Heart left ventricle (tissue), 16 donors: Measurements from ENCODE around the gene IGF2R. TPM values are rescaled to one million over a fixed set of nuclear protein-coding genes. Genes with fewer than 3 reads are reported as not detected.

Experiments used
- ATAC-seq, 4 donors: fragments of 200-7000 bp; cut with Tn5 transposase; one replicate each; pipeline ENCODE4 v1.9.1; 2020 to 2022; ENCODE audit warnings: moderate library complexity in 4 of 4, mild to moderate bottlenecking in 3 of 4, moderate number of reproducible peaks in 1 of 4
- DNase-seq, 5 donors: peaks; one replicate each; pipeline ENCODE4 v3.0.0-alpha.2; 2020
- H3K27ac ChIP-seq, 12 donors: fragments of 200-600 bp; sonication (generic) in 4 of 12; one replicate each; pipeline versions ENCODE4 v1.5.0 to v1.8.0; 2016 to 2022; ENCODE audit warnings: mild to moderate bottlenecking in 2 of 12
- H3K27me3 ChIP-seq, 9 donors: fragments of 200-600 bp; sonication (generic) in 2 of 9; one replicate each; pipeline versions ENCODE4 v1.5.1 to v1.8.0; 2016 to 2022; ENCODE audit warnings: mild to moderate bottlenecking in 3 of 9
- H3K36me3 ChIP-seq, 9 donors: fragments of 200-600 bp; sonication (generic) in 2 of 9; one replicate each; pipeline versions ENCODE4 v1.5.0 to v1.8.0; 2018 to 2022; ENCODE audit warnings: mild to moderate bottlenecking in 2 of 9
- H3K4me1 ChIP-seq, 12 donors: fragments of 200-600 bp; sonication (generic) in 4 of 12; one replicate each; pipeline versions ENCODE4 v1.5.0 to v1.8.0; 2016 to 2022; ENCODE audit warnings: mild to moderate bottlenecking in 3 of 12
- H3K4me3 ChIP-seq, 12 donors: fragments of 200-600 bp; sonication (generic) in 4 of 12; one replicate each; pipeline versions ENCODE4 v1.5.0 to v1.8.0; 2017 to 2022; ENCODE audit warnings: mild to moderate bottlenecking in 9 of 12, moderate library complexity in 4 of 12
- H3K9me3 ChIP-seq, 12 donors: fragments of 200-600 bp; sonication (generic) in 4 of 12; one replicate each; pipeline versions ENCODE4 v1.5.0 to v1.8.0; 2016 to 2022; ENCODE audit warnings: mild to moderate bottlenecking in 1 of 12
- CTCF ChIP-seq, 12 donors: fragments of 200-600 bp; sonication (generic) in 4 of 12; IDR thresholded peaks; one replicate each; pipeline versions ENCODE4 v1.5.0 to v1.8.0; 2018 to 2022; ENCODE audit warnings: antibody characterized with exemption in 12 of 12, mild to moderate bottlenecking in 5 of 12
- POLR2A ChIP-seq, 2 donors: fragments of 450-650 bp; IDR thresholded peaks; one replicate each; pipeline ENCODE4 v1.6.1; 2017; ENCODE audit warnings: antibody characterized with exemption in 2 of 2, mild to moderate bottlenecking in 2 of 2, moderate library complexity in 2 of 2
- WGBS, 4 donors: extraction: QIAGEN DNeasy Blood & Tissue Kit in 2 of 4; methylation state at CpG; one replicate each; pipeline versions ENCODE4 v1.1.5 to v1.1.7; 2013 to 2018; 5-methylcytosine and 5-hydroxymethylcytosine counted together
- intact Hi-C, 10 donors: fragments of 100-400 bp; cut with DNase I; formaldehyde crosslinking; loops; one replicate each; pipeline versions ENCODE4 v1.11.1 to v1.14.2; 2022
- polyA plus RNA-seq, 2 donors: library from polyadenylated mRNA; stranded (reverse); fragments of 200-250 nt; gene quantifications; one replicate each; pipeline ENCODE4 v1.2.3, GENCODE V29; 2013
- total RNA-seq, 9 donors: library from RNA; depleted of rRNA in 2 of 9; stranded (reverse); fragments of >200 nt in 2 of 9; fragmentation: NEBNext Ultra II Directional in 3 of 9; extraction: Animal tissue kit (Norgen Biotek cat#: 25700) in 3 of 9; gene quantifications; one replicate each; pipeline versions ENCODE4 v1.1.0 to v1.2.4, GENCODE V29; 2016 to 2023
- donor health status: ischemic (EF 13 %, LVEDD 7.1; RV severe dilation, severe dysfunction).
- donor health status: healthy with polysubstance abuse.
- donor health status: DM: no; HTN: yes; CAD: no.
- donor health status: DM: no; HTN: no; CAD: no.
- donor health status: ischemic (EF 25% LVEDD 6.9; RV normal size, moderate dysfunction).
- donor health status: ischemic (EF 25% LVEDD 5.7; RV mildly dilated, moderate dysfunction).
- donor health status: healthy.
- donor health status: DM: yes; HTN: yes; CAD: no.
- donor health status: ischemic (EF 35%, LVEDD 5.7; RV mildly dilated, moderate dysfunction).
- donor health status: nonischemic (EF 11% LVEDD 7.7; RV severe dilation, severe dysfunction).
- donor health status: DM: yes; HTN: yes; CAD: no.
- donor health status: PGD.
- donor health status: ischemic (EF 29% LVEDD 5.4; RV normal size, mild dysfunction).
- donor health status: nonischemic (EF 23%, LVEDD 6.1; RV moderate dilation, normal function).

Gene IGF2R
- total and polyA plus RNA-seq, 11 donors = 15.4 to 111 (median 68.5) TPM

GRCh38 chr6:160030103-160030502, 61.2 kb downstream of the IGF2R start:
- WGBS, 4 donors = 8 to 14% (median 12%) methylated on average over 5 of the region's 5 CpGs
- TF ChIP-seq CTCF (IDR thresholded peaks at IDR 0.05) = peak in 3 of 12 donors; percentile 11 to 34 (median 19)
- TF ChIP-seq POLR2A (IDR thresholded peaks at IDR 0.05) = no peak

DNA sequence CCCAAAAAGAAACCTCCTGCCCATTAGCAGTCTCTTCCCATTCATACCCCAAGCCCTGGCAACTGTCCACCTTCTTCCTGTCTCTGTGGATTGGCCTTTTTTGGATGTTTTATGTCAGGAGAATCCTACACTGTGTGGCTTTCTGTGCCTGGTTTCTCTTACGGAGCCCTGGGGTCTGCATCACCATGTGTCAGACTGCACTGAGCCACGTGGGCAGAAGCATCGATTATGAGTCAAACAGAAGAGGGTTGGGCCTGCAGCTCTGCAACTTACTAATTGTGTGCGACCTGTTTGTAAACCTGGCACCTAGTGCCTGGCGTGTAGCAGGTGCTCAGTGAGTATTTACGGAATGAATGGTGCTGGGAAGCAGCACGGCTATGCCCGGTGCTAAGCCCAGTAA, 62.6 kb downstream of the IGF2R start:
- DNase-seq (no peak), ATAC-seq (no peak)
- TF ChIP-seq CTCF (IDR thresholded peaks at IDR 0.05) (no peak), POLR2A (IDR thresholded peaks at IDR 0.05) (no peak)
- peak overlapping the region in 5 of 12 donors; percentile 21 to 82 (median 73) for H3K27ac ChIP-seq
- 87 to 95% (median 89%) methylated on average over 8 of the region's 8 CpGs for WGBS, 4 donors
- no peaks in the 10 kb centered on the region for H3K9me3 ChIP-seq
- no peaks in the 10 kb centered on the region for H3K27me3 ChIP-seq
- H3K4me1 ChIP-seq = peaks cover 3 to 50% (median 20%) of the 10 kb centered on the region in 12 donors
- H3K36me3 ChIP-seq = peaks cover 0 to 98% (median 58%) of the 10 kb centered on the region in 9 donors
- H3K4me3 ChIP-seq = no peak overlapping the region
- intact Hi-C loops = loop anchor here in 3 of 10 donors (5.0 kb wide), 1 partner anchor 59 kb away; no protein-coding TSS in a partner anchor

More at GRCh38 chr6:160030103-160030502, 61.2 kb downstream of the IGF2R start:
- peaks cover 0 to 98% (median 63%) of the 10 kb centered on the region in 9 donors for H3K36me3 ChIP-seq
- no peaks in the 10 kb centered on the region for H3K27me3 ChIP-seq
- no peaks in the 10 kb centered on the region for H3K9me3 ChIP-seq
- DNase-seq (peak; percentile 88 to 91 (median 89)), ATAC-seq (peak; percentile 90 to 97 (median 92))
- intact Hi-C loops = loop anchor here in 3 of 10 donors (5.0 kb wide), 1 partner anchor 58 kb away; no protein-coding TSS in a partner anchor
- peak overlapping the region in 11 of 12 donors; percentile 47 to 82 (median 73) for H3K27ac ChIP-seq
- no peak overlapping the region for H3K4me3 ChIP-seq
- H3K4me1 ChIP-seq = peaks cover 3 to 39% (median 17%) of the 10 kb centered on the region in 12 donors

- TF ChIP-seq POLR2A (IDR thresholded peaks at IDR 0.05) (no peak), CTCF (IDR thresholded peaks at IDR 0.05) (no peak)
- peak overlapping the region in 1 of 12 donors; percentile 21 for H3K27ac ChIP-seq
- peaks cover 0 to 98% (median 57%) of the 10 kb centered on the region in 9 donors for H3K36me3 ChIP-seq
- DNase-seq (no peak), ATAC-seq (no peak)
- H3K27me3 ChIP-seq = no peaks in the 10 kb centered on the region
- intact Hi-C loops = loop anchor here in 3 of 10 donors (5.0 kb wide), 1 partner anchor 60 kb away; no protein-coding TSS in a partner anchor
- H3K4me3 ChIP-seq = no peak overlapping the region
- H3K4me1 ChIP-seq = peaks cover 3 to 51% (median 20%) of the 10 kb centered on the region in 12 donors
- no peaks in the 10 kb centered on the region for H3K9me3 ChIP-seq
- 94 to 95% (median 94%) methylated on average over 11 of the region's 11 CpGs for WGBS, 4 donors
Observed at GRCh38 chr6:160031871-160032270, 63.0 kb downstream of the IGF2R start.

- H3K27me3 ChIP-seq = no peaks in the 10 kb centered on the region
- TF ChIP-seq POLR2A (IDR thresholded peaks at IDR 0.05) (no peak), CTCF (IDR thresholded peaks at IDR 0.05) (no peak)
- H3K27ac ChIP-seq = no peak overlapping the region
- intact Hi-C loops = loop anchor here in 3 of 10 donors (5.0 kb wide), 1 partner anchor 60 kb away; no protein-coding TSS in a partner anchor
- WGBS, 4 donors = 94 to 97% (median 97%) methylated on average over 7 of the region's 7 CpGs
- peaks cover 3 to 53% (median 21%) of the 10 kb centered on the region in 12 donors for H3K4me1 ChIP-seq
- H3K36me3 ChIP-seq = peaks cover 0 to 98% (median 54%) of the 10 kb centered on the region in 9 donors
- no peaks in the 10 kb centered on the region for H3K9me3 ChIP-seq
- DNase-seq (no peak), ATAC-seq (no peak)
- H3K4me3 ChIP-seq = no peak overlapping the region
Observed at GRCh38 chr6:160032538-160032937, 63.7 kb downstream of the IGF2R start.
